ENCODE measurements around the gene CENPP. TPM values are rescaled to one million over a fixed set of nuclear protein-coding genes. Genes with fewer than 3 reads are reported as not detected.
A peak's percentile ranks its signal among the peaks of the same experiment; 100 is the strongest.

CENPP gene
- total RNA-seq, 1 experiment from 2014 or later: 14.3 TPM

GRCh38 chr9:92463387-92463786, 137.6 kb downstream of the CENPP start:
- no peak for TF ChIP-seq NR2C2 (CRISPR knock-in tag; IDR thresholded peaks at IDR 0.05)
- no peak for TF ChIP-seq ZNF219 (CRISPR knock-in tag; IDR thresholded peaks at IDR 0.05; ENCODE audit: borderline replicate concordance)
- DNase-seq (ENCODE audit: low spot score) (no peak), ATAC-seq (peak; percentile 36; the same call in 1 of the 2 replicates)
- no peaks in the 10 kb centered on the region for H3K9me3 Mint-ChIP-seq
- no peak overlapping the region for H3K27ac Mint-ChIP-seq
- ChIA-PET POLR2A (no interaction called here), CTCF (interaction anchor here (1.0 kb wide), 1 partner anchor 40 kb away, joined by 3 read pairs; no protein-coding TSS in a partner anchor)
- H3K36me3 Mint-ChIP-seq: no peaks in the 10 kb centered on the region
- peaks cover 6% of the 10 kb centered on the region; the same call in 1 of the 2 replicates for H3K4me1 Mint-ChIP-seq
- no peak overlapping the region for H3K4me3 Mint-ChIP-seq
- no peaks in the 10 kb centered on the region for H3K27me3 Mint-ChIP-seq (ENCODE audit: low read depth)

GRCh38 chr9:92463984-92464383, 138.2 kb downstream of the CENPP start:
- Mint-ChIP-seq H3K27ac (no peak overlapping the region), H3K9me3 (no peaks in the 10 kb centered on the region), H3K4me1 (peaks cover 6% of the 10 kb centered on the region; the same call in 1 of the 2 replicates), H3K27me3 (ENCODE audit: low read depth) (no peaks in the 10 kb centered on the region), H3K36me3 (no peaks in the 10 kb centered on the region), H3K4me3 (no peak overlapping the region)
- ATAC-seq: no peak
- no peak for DNase-seq (ENCODE audit: low spot score)
- ChIA-PET CTCF (interaction anchor here (1.0 kb wide), 1 partner anchor 40 kb away, joined by 3 read pairs; no protein-coding TSS in a partner anchor), POLR2A (no interaction called here)
- TF ChIP-seq ERG (CRISPR knock-in tag; IDR thresholded peaks at IDR 0.05) (no peak), STAT6 (CRISPR knock-in tag; conservative IDR thresholded peaks at IDR 0.05; ENCODE audit: low read depth) (no peak), ETV6 (CRISPR knock-in tag; IDR thresholded peaks at IDR 0.05) (no peak), ZNF416 (CRISPR knock-in tag; IDR thresholded peaks at IDR 0.05) (no peak), ARID4B (CRISPR knock-in tag; IDR thresholded peaks at IDR 0.05; ENCODE audit: borderline replicate concordance) (no peak), ZNF396 (CRISPR knock-in tag; IDR thresholded peaks at IDR 0.05; ENCODE audit: borderline replicate concordance) (no peak), AFF4 (CRISPR knock-in tag; IDR thresholded peaks at IDR 0.05; ENCODE audit: borderline replicate concordance) (no peak), E2F5 (CRISPR knock-in tag; IDR thresholded peaks at IDR 0.05) (no peak), ZNF281 (CRISPR knock-in tag; IDR thresholded peaks at IDR 0.05) (no peak), NFE2L1 (CRISPR knock-in tag; IDR thresholded peaks at IDR 0.05) (no peak), OVOL2 (CRISPR knock-in tag; IDR thresholded peaks at IDR 0.05; ENCODE audit: borderline replicate concordance) (no peak), TP53 (CRISPR knock-in tag; IDR thresholded peaks at IDR 0.05) (no peak), ZNF512 (CRISPR knock-in tag; IDR thresholded peaks at IDR 0.05; ENCODE audit: borderline replicate concordance) (no peak), ZNF138 (CRISPR knock-in tag; conservative IDR thresholded peaks at IDR 0.05) (no peak), SMAD4 (CRISPR knock-in tag; IDR thresholded peaks at IDR 0.05) (no peak)
